ENCODE data around the gene NFX1.
"Not testable (repeated sequence)": the region's sequence is repeated elsewhere in the genome, so short reads cannot be mapped to it uniquely, and the experiment has no call there.

The NFX1 gene

GRCh38 chr9:33311953-33312352 is 21.6 kb downstream of the NFX1 start:
- no peak for DNase-seq

DNA sequence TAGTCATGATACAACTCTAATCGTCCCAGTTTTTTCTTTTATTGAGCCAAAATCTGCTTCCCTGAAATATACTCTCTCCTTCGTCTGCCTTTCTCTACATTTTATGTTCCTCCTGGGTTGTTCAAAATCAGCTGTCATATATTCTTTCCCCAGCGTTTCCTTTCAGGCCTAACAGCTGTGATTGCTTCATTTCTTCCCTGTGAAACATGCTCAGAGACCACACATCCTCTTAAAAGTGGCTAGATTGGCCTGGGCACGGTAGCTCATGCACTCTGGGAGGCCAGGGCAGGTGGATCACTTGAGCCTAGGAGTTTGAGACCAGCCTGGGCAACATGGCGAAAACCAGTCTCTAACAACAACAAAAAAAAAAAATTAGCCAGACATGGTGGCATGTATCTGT is 25.1 kb downstream of the NFX1 start:
- no peak for DNase-seq

DNA sequence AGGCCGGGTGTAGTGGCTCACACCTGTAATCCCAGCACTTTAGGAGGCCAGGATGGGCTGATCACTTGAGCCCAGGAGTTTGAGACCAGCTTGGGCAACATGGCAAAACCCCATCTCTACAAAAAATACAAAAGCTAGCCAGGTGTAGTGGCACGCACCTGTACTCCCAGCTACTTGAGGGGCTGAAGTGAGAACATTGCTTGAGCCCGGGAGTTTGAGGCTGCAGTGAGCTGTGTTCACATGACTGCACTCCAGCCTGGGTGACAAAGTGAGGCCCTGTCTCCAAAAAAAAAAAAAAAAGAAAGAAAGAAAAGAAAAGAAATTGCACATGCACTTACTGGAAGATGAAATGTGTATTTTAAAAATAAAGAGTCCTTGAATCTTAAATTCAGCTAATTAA is 26.8 kb downstream of the NFX1 start:
- DNase-seq: not testable (repeated sequence)

- no peak for DNase-seq
Measured at GRCh38 chr9:33318225-33318624, 27.9 kb downstream of the NFX1 start.

- DNase-seq: no peak
Measured at GRCh38 chr9:33318781-33319180, 28.5 kb downstream of the NFX1 start.

GRCh38 chr9:33320230-33320567 is 29.9 kb downstream of the NFX1 start:
- DNase-seq: no peak

GRCh38 chr9:33320568-33321261 is 30.4 kb downstream of the NFX1 start:
- no peak for DNase-seq

DNA sequence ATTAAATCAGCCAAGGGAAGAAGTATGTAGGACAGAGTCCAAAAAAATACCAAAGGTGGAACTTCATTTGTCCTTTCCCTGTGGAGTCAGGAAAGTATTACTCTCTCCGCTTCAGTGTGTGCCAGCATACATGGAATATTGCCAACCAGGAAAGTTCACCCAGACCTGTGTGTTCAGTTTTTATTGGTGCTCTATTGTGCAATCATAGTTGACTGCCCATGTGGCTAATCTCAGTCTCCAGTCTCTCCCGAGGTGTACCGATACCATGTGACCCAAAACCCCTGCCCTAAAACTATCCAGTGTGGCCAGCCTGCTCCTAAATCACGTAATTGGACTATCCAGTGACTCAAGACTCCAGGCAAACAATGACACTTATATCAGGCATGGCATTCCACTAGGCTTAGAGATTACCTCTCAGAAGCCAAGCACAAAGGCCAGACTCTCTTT is 38.8 kb downstream of the NFX1 start:
- no peak for DNase-seq

DNA sequence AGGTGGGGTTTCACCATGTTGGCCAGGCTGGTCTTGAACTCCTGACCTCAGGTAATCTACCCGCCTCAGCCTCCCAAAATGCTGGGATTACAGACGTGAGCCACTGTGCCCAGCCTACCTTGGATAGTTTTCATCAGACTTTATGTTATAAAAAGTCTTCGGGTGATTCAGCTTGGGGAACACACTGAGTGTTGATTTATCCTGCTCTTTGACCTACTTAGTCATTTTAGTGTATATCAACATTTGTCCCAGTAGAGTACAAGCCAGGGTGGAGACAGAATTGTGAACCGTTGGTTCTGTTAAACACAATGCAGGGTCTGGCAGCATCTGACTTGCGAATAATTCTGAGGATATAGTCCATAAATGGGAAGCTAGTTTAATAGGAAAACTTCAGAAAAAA is 39.7 kb downstream of the NFX1 start:
- DNase-seq: no peak

GRCh38 chr9:33331377-33331891 is 41.1 kb downstream of the NFX1 start:
- DNase-seq: no peak

DNA sequence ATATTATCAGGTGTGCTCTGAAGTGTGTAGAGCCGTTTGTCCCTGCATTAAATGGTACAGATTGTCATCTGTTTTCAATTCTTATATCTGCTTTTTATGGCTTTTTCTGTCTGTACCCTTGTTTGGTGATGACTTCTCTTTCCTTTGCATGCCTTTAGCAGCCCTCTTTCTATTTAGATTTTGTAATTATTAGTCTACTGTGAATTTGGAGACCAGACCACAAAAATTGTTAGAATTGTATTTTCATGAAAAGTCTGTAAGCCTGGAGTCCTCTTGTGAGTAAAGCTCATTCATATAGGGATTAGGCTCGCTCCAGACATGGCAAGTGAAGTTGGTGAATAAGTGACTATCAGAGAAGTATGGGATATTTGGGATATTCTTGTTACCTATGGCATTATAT is 41.7 kb downstream of the NFX1 start:
- no peak for DNase-seq

DNA sequence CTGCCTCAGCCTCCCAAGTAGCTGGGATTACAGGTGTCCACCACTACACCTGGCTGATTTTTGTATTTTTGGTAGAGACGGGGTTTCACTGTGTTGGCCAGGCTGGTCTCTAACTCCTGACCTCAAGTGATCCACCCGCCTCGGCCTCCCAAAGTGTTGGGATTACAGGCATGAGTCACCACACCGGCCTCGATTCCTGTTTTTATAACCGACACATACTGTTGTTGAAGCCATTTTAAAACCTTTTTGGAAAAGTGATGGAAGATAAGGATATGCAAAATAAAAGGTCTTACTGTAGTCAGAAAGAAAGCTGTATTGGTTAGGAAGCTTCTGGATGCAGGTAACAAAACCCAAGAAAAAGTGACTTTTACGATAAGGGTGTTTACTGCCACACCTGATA is 42.6 kb downstream of the NFX1 start:
- not testable (repeated sequence) for DNase-seq

DNA sequence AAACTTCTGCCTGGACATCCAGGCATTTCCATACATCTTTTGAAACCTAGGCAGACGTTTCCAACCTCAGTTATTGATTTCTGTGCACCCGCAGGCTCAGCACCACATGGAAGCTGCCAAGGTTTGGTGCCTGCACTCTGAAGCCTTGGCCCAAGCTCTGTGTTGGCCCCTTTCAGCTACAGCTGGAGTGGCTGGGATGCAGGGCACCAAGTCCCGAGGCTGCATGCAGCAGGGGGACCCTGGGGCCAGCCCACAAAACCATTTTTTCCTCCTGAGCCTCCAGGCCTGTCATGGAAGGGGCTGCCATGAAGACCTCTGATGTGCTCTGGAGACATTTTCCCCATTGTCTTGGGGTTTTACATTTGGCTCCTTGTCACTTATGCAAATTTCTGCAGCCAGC is 49.9 kb downstream of the NFX1 start:
- DNase-seq: no peak

DNA sequence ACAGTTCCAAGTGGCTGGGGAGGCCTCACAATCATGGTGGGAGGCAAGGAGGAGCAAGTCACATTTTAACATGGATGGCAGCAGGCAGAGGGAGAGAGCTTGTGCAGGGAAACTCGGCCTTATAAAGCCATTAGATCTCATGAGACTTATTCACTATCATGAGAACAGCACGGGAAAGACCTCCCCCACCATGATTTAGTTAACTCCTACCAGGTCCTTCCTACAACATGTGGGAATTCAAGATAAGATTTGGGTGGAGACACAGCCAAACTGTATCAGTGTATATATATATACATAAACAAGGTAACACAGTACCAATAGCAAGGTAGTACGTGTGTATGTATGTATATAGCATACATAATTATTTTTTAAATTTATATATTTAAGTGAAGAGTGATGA is 50.9 kb downstream of the NFX1 start:
- no peak for DNase-seq

DNA sequence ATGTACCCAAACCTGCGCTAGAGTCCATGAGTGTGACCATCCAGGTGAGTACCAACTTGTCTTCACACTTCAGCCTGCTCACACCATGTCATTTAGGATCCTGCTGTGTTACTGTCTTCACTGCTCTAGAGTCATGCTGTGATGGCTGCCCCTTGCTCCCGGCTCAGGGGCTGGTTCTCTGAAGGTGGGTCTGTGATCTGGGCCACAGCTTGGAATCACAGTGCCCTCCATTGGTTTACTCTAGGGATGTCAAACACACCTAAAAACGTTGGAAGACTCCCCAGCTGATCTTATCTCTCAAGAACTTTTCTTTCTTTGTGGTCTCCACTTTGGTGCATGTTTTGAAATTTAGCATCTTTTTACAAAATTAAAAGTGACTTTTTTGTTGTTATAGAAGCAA is 53.8 kb downstream of the NFX1 start:
- DNase-seq: no peak

DNA sequence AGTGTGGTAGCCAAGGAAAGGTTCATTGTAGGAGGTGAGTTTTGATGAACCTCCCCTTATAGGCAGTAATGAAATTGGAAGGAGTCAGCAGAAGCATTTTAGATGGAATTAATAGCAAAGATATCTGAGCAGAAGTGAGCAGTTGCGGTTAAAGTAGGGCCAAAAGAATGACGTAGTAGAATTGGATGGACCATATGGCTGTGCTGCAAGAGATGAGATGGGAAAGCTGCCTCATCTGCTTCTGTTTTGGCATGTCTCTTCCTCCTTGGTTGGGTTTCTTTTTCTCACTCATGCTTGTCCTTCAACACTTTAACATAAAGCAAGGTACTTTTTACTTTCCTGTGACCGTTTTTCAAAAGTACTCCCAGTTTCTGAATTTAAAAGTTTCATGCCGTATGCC is 56.2 kb downstream of the NFX1 start:
- DNase-seq: no peak

- no peak for DNase-seq
Measured at GRCh38 chr9:33348998-33349397, 58.7 kb downstream of the NFX1 start.

DNA sequence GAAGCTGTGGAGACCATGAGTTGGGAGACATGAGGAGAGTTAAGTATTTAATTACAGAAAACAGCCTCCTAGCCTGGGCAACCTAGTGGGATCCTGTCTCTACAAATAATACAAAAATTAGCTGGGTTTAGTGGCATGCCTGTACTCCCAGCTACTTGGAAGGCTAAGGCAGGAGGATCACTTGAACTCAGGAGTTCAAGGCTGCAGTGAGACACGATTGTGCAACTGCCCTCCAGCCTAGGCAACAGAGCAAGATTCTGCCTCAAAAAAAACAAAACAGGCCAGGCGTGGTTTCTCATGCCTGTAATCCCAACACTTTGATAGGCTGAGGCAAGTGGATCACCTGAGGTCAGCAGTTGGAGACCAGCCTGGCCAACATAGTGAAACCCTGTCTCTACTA is 59.4 kb downstream of the NFX1 start:
- no peak for DNase-seq

GRCh38 chr9:33350310-33350709 is 60.0 kb downstream of the NFX1 start:
- no peak for DNase-seq

DNA sequence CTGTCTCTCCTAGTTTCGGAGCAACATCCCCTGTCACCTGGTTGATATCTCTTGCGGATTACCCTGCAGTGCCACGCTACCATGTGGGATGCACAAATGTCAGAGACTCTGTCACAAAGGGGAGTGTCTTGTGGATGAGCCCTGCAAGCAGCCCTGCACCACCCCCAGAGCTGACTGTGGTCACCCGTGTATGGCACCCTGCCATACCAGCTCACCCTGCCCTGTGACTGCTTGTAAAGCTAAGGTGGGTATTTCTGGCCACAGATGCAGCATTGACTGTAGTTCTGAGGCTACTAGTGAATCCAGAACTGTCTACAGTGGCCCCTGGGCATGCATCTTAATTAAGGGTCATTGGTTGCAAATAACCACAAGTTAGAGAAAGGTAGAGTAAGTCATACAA is 61.2 kb downstream of the NFX1 start:
- DNase-seq: no peak

DNA sequence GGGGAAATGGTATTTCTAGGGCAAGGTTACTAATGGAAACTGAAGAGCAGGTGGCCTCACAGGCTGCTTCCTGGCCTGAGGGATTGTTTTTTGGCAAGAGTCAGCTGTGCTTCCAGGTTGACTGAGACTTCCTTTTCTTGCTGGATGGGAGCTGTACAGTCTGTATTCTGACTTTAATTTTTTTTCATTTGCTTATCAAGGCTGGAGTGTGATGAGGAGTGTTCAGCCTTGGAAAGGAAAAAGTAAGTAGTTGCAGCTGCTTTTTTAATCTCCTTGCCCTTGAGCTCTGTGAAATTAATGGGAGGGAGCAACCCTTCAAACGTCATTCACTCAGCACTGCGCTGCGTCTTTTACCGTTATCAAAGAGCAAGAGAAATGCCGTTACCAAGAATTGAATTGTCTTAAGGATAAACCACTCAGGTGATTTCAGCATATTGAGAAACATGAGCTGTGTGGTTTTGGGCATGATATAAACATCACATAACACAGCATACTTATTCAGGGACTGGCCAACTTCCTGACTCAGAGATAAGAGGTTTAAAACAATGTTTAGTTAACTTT is 64.4 kb downstream of the NFX1 start:
- no peak for DNase-seq

DNA sequence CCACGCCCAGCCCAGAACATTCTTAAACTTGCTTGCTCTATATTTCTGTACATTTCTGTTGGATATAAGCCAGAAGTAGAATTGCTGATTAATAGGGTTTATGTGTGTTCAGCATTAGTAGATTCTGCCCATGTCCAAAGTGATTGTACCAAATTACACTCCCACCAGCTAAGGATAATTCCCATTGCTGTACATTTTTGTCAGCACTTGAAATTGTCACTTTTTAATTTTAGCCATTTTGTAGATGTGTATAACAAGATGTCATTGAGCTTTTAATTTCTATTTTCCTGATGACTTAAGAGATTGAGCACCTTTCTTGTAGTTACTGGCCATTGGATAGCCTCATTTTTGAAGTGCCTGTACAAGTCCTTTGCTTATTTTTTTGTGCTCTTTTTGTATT is 65.6 kb downstream of the NFX1 start:
- DNase-seq: no peak

DNA sequence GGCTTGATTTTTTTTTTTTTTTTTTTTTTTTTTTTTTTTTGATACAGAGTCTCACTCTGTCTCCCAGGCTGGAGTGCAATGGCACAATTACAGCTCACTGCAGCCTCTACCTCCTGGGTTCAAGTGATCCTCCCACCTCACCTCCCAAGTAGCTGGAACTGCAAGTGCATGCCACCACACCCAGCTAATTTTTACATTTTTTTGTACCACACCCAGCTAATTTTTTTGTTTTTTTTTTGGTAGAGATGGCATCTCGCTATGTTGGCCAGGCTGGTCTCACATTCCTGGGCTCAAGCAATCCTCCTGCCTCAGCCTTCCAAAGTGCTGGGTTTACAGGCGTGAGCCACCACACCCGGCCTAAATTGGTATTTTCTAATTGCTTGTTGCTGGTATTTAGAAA is 68.3 kb downstream of the NFX1 start:
- not testable (repeated sequence) for DNase-seq

- no peak for DNase-seq
Measured at GRCh38 chr9:33364127-33364526, 73.8 kb downstream of the NFX1 start.

DNA sequence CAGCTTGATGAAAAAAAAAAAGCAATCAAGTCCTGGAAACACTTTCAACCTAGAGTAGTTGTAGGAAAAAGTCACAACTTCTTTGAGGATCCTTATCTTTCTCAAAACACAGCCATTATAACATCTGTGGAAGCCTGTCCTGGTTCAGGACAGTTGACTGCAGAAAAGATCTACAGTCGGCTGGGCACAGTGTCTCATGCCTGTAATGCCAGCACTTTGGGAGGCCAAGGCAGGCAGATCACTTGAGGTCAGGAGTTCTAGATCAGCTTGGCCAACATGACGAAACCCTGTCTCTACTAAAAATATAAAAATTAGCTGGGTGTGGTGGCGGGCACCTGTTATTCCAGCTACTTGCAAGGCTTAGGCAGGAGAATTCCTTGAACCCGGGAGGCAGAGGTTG is 74.5 kb downstream of the NFX1 start:
- not testable (repeated sequence) for DNase-seq
